Measurements from ENCODE around the gene FRYL.
"Not testable (repeated sequence)": the region's sequence is repeated elsewhere in the genome, so short reads cannot be mapped to it uniquely, and the experiment has no call there.

FRYL gene

DNA sequence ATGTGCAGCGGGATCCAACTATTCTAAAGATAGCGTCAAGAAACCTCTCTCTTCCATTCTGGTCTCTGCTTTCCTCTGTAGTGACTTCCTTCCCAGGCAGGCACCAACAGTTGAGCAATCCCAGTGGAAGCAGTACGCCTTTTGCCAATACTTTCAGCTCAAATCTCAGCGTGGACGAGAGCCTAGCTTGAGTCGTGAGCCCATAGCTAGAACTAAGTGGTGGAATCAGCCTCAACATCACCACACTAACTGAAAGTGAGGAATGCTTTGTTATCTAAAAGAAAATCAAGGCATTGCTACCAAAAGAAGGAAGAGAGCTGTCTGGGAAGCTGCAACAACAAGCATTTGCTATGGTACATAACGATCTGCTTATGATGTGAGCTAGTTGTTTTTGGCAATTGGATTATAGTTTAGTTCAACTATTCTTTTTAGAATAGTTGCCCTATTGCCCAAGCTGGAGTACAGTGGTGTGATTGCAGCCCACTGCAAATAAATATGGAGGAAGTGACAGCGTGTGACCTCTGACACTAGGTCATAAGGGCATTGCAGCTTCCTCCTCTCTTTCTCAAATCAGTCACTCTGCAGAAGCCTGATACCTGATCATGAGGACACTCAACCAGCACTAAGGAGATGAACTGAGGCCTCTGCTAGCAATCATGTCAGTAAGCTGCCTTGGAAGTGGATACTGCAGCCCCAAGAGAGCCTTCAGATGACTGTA is 24.7 kb upstream of the FRYL start:
- no peak for DNase-seq (ENCODE audit: low read depth)
- TF ChIP-seq CTCF (conservative IDR thresholded peaks at IDR 0.05; ENCODE audit: low read depth, low read length): no peak
- no peak overlapping the region for H3K4me3 ChIP-seq (ENCODE audit: low read length)

DNA sequence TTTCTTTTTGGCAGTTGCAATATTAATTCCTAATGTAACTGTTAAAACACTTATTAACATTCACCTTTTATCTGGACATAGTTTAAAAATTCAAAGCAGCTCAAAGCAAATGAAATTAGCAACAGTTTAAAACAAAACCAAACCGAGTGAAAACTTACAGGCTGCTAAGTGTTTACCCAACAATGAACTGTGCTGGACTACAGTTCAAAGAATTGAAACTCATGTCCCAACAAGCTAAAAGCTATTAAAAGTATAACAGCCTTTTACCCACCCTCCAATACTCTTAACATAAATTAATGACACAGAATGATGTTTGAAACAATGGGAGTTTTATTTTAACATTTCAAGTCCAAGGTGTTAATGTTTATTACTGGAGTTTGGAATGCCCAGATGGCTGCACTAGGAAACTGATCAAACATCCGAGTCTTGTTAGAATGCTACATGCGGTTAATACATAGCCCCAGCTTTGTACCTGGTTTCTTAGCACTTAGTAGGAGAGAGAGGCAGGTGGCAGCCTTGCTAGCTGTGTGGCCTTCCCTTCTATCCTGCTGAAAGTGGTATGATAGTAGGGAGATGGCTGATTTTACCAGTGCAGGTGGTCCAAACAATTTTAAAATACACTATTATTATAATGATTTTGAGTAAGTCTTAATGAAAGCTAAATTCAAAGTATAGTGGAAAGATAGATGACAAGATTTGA is 21.1 kb upstream of the FRYL start:
- no peak overlapping the region for H3K4me3 ChIP-seq (ENCODE audit: low read length)
- DNase-seq (ENCODE audit: low read depth): no peak
- no peak for TF ChIP-seq CTCF (conservative IDR thresholded peaks at IDR 0.05; ENCODE audit: low read depth, low read length)

GRCh38 chr4:48800155-48800554 is 20.1 kb upstream of the FRYL start:
- not testable (repeated sequence) for H3K4me3 ChIP-seq (ENCODE audit: low read length); DNase-seq (ENCODE audit: low read depth)

GRCh38 chr4:48799157-48799556 is 19.1 kb upstream of the FRYL start:
- DNase-seq (ENCODE audit: low read depth): no peak
- TF ChIP-seq CTCF (conservative IDR thresholded peaks at IDR 0.05; ENCODE audit: low read depth, low read length): no peak
- H3K4me3 ChIP-seq (ENCODE audit: low read length): no peak overlapping the region

DNA sequence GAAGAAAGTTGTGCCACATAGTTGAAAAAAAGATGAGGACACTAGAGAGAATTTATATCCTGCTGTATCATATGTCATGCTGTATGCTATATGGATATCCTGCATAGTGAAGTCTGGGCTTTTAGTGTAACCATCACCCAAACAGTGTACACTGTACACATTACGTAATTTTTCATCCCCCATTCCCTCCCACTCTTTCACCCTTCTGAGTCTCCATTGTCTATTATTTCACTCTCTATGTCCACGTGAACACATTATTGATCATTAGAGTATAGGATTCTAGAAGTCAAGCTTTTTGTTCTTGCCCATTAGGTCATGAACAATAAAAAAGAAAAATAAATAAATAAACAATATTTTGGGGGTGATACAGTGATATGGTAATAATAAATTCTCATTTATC is 18.0 kb upstream of the FRYL start:
- H3K4me3 ChIP-seq (ENCODE audit: low read length): no peak overlapping the region
- DNase-seq (ENCODE audit: low read depth): no peak
- no peak for TF ChIP-seq CTCF (conservative IDR thresholded peaks at IDR 0.05; ENCODE audit: low read depth, low read length)

DNA sequence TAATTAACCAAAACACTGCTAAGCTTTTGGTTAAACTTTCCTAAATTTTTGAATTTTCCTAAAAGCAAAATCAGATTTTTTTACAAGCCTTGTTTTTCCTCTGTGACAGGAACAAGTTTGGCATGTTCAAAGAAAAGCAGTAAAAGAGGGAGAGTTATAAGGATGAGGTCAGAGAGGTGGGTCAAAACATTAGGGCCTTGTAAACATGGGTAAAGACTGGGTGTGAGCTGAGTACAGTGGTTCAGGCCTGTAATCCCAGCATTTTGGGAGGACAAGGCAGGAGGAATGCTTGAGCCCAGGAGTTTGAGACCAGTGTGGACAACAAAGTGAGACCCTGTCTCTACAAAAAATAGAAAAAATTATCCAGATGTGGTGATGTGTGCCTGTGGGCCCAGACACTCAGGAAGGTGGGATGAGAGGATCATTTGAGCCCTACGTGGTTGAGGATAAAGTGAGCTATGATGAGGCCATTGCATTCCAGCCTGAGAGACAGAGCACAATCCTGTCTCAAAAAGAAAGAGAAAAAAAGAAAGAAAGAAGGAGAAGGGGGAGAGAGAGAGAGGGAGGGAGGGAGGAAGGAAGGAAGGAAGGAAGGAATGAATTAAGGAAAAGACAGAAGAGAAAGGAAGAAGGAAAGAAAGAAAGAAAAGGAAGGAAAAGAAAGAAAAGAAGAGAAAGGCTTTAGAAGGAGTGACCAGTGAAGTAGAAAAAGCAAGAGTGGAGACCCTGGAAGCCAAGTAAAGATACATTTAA is 17.0 kb upstream of the FRYL start:
- TF ChIP-seq CTCF (conservative IDR thresholded peaks at IDR 0.05; ENCODE audit: low read depth, low read length): no peak

DNA sequence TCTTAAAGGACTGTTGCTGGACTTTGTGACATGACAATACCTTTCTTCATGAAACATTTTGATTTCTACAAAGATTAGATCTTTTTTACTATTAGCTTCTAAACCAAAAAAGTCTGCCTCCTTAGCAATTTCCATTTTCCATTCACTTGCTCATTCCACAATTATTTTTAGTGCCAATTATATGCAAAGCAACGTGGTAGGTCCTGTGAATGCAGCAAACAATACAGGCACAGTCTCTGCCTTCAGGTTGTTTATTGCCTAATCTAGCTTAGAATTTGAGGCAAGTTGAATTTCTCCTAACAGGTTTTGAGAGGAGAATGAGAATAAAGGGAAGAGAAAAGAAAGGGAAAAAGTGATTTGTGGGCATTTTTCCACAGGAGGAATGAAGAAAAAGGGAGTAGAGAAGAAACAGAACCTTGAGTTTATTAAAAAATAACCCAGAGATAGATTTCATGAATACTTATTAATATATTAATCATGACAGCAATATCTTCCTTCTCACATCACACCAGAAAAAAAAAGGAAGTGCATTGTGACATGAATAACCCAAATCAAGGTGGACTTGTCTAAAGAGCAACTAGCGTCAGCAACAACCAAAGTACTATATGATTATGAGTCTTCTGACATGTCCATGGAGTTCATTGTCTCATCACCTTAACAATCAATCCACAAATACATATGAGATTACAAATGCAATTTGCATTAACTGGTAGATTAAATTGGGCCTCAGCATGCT is 16.3 kb upstream of the FRYL start:
- H3K4me3 ChIP-seq (ENCODE audit: low read length): no peak overlapping the region
- DNase-seq (ENCODE audit: low read depth): no peak
- TF ChIP-seq CTCF (conservative IDR thresholded peaks at IDR 0.05; ENCODE audit: low read depth, low read length): no peak

More for the DNA sequence above, 17.0 kb upstream of the FRYL start:
- no peak overlapping the region for H3K4me3 ChIP-seq (ENCODE audit: low read length)
- DNase-seq (ENCODE audit: low read depth): no peak

Data from retinal pigment epithelial cell (primary cell).